Neural cell (in vitro differentiated cells): Measurements from ENCODE around the gene PPP1R13B.

Experiments used
- CTCF ChIP-seq: fragments of 450-650 bp; IDR thresholded peaks from 2 replicates; pipeline ENCODE4 v1.5.1; 2014; ENCODE audit warnings: antibody characterized with exemption, mild to moderate bottlenecking, moderate library complexity; ENCODE audit not compliant: poor library complexity, severe bottlenecking
- EP300 ChIP-seq: fragments of 450-650 bp; conservative IDR thresholded peaks from 2 replicates; pipeline ENCODE4 v1.6.1; 2014; ENCODE audit warnings: antibody characterized with exemption, mild to moderate bottlenecking, moderate library complexity; ENCODE audit not compliant: poor library complexity, severe bottlenecking
- EZH2 ChIP-seq: fragments of 200-600, 300-800 bp; shearing (Covaris generic), sonication (generic); IDR thresholded peaks from 2 replicates; pipeline ENCODE4 v1.6.1; 2014; ENCODE audit warnings: antibody characterized with exemption, low read length, borderline replicate concordance, mild to moderate bottlenecking; ENCODE audit not compliant: insufficient read depth, poor library complexity, severe bottlenecking
- MXI1 ChIP-seq: fragments of 450-650 bp; conservative IDR thresholded peaks from 2 replicates; pipeline ENCODE4 v1.6.1; 2014; ENCODE audit warnings: antibody characterized with exemption, mild to moderate bottlenecking; ENCODE audit not compliant: poor library complexity, severe bottlenecking
- POLR2AphosphoS5 ChIP-seq: IDR thresholded peaks from 2 replicates; pipeline ENCODE4 v1.6.1; 2012
- RAD21 ChIP-seq: fragments of 450-650 bp; conservative IDR thresholded peaks from 2 replicates; pipeline ENCODE4 v1.6.1; 2014; ENCODE audit warnings: antibody characterized with exemption, mild to moderate bottlenecking, moderate library complexity
- REST ChIP-seq: IDR thresholded peaks from 2 replicates; pipeline ENCODE4 v1.6.1; 2012; ENCODE audit warnings: borderline replicate concordance
- SMC3 ChIP-seq: fragments of 450-650 bp; conservative IDR thresholded peaks from 2 replicates; pipeline ENCODE4 v1.6.1; 2014; ENCODE audit warnings: antibody characterized with exemption, mild to moderate bottlenecking, moderate library complexity; ENCODE audit not compliant: poor library complexity
- TAF1 ChIP-seq: IDR thresholded peaks from 2 replicates; pipeline ENCODE4 v1.6.1; 2012; ENCODE audit warnings: low read depth

- TF ChIP-seq CTCF (no peak), RAD21 (no peak), POLR2AphosphoS5 (no peak), EZH2 (no peak), REST (no peak), SMC3 (no peak), EP300 (no peak), TAF1 (no peak), MXI1 (no peak)
Measured at GRCh38 chr14:103762541-103762940, 84.8 kb downstream of the PPP1R13B start.
